Right ventricle myocardium superior (tissue), 1 donor: ENCODE data around the gene NIM1K. TPM values are rescaled to one million over a fixed set of nuclear protein-coding genes. Genes with fewer than 3 reads are reported as not detected.
"Not testable (repeated sequence)": the region's sequence is repeated elsewhere in the genome, so short reads cannot be mapped to it uniquely, and the experiment has no call there.

Experiments
- ATAC-seq: fragments of 200-7000 bp; cut with Tn5 transposase; one replicate; pipeline ENCODE4 v1.9.1; 2020; ENCODE audit warnings: mild to moderate bottlenecking; ENCODE audit not compliant: poor library complexity
- DNase-seq: peaks from one replicate; pipeline ENCODE4 v3.0.0-alpha.2; 2020
- intact Hi-C: fragments of 100-400 bp; cut with DNase I; formaldehyde crosslinking; loops from one replicate; pipeline ENCODE4 v1.11.2; 2022
- long read RNA-seq: library from polyadenylated mRNA; unstranded; transcript quantifications from one replicate; pipeline ENCODE4 v2.0.0, GENCODE V29; 2021
- total RNA-seq: library from RNA; stranded (reverse); fragmentation: NEBNext Ultra II Directional; extraction: Animal tissue kit (Norgen Biotek cat#: 25700); gene quantifications from one replicate; pipeline ENCODE4 v1.2.1, GENCODE V29; 2021
- donor health status: DM: no; HTN: yes; CAD: no; lungs with severe emphysema.

Gene NIM1K
- 0.22 TPM for total RNA-seq
- long read RNA-seq, partial matches to known transcripts: 0 of 1 reads
- long read RNA-seq, other reads (novel, unspliced or antisense): 0 of 1 reads

DNA sequence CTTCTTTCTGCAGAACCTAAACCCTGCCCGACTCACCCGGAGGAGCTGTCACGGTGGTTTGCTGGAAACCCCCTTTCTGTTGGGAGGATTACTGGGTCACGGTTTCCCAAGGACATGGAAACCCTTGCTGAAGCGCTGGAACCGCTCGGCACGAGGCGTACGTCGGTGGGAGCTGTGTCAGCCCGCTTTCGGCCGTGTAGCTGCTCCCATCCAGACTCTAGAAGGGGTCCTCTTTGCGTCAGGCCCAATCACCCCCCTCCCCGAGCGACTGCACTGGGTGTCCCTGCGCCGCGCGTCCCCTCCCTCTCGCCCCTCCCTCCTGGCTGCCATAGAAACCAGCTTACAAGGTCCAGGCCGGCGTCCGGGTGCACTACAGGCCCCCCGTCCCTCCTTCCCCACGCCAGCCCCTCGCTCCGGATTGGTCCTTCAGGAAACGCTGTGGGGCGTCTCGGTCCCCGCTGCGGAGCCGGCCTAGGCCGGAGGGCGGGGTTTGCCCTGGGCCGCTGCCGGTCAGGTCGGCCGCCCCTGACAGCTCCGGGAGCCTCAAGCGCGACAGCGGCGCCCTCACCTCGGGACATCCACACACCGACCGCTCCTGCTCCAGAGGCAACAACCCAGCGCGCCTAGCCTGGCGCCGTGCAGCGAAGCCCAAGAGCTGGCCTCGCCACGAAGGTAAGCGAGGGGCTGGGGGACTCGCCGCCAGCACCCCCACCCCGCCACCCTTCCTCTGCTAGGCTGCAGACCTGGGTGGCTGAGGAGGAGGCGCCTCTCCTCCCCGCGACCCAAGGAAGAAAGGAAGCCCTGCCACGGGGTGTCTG, at the start of gene NIM1K:
NIM1K (plus strand) TSS at position 486 of the 818 bp plus-strand sequence. CDS start 53,551 bp downstream, outside the sequence.
- ATAC-seq: peak; percentile 93
- DNase-seq: peak; percentile 76
- intact Hi-C loops: no loop called here

DNA sequence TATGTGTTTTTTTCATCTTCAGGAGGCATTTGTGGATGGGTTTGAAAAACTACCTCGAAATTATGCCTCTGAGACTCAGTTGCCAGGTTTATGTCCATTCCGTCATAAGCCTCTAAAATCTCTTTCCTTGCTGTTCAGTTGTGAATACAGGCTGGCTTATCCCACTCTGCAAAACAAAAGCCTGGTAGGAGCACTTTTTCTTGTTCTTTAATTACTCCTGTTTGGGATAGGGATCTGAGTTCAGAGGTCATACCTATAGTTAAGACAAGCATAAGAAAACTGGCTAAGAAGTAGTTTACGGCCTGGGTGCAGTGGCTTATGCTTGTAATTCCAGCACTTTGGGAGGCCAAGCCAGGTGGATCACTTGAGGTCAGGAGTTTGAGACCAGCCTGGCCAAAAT, 47.0 kb upstream of the NIM1K start:
- intact Hi-C loops: no loop called here
- ATAC-seq (no peak), DNase-seq (no peak)

DNA sequence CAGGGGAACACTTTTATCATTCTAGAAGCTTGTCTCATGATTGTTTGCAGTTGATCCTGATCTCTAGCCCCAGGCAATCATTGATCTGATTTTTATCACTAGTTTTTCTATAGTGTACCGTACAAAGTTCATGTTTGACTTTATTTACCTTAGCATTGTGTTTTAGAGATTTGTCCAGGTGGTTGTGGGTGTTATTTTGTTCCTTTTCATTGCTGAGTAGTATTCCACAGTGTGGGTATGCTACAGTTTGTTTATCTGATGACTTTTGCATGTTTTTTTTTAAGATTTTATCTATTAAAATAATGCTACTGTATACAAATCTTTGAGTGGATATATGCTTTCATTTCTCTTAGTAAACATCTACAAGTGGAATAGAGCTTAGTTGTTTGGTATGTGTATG, 45.1 kb upstream of the NIM1K start:
- ATAC-seq (no peak), DNase-seq (no peak)
- intact Hi-C loops: no loop called here

DNA sequence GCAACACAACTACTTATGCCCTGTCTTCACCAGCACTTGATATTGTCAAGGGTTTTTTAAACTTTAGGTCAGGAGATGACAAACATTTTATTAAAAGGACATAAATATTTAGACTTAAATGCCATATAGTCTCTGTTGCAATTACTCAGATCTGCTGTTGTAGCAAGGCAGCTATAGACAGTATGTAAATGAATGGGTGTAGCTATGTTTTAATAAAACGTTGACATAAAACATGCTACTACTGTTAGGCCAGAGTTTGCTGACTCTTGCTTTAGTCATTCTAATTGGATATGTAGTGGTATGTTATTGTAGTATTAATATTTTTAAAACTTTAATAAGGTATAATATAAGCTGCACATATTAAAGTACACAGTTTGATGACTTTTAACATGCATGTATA, 43.6 kb upstream of the NIM1K start:
- intact Hi-C loops: no loop called here
- ATAC-seq: no peak
- DNase-seq: no peak

DNA sequence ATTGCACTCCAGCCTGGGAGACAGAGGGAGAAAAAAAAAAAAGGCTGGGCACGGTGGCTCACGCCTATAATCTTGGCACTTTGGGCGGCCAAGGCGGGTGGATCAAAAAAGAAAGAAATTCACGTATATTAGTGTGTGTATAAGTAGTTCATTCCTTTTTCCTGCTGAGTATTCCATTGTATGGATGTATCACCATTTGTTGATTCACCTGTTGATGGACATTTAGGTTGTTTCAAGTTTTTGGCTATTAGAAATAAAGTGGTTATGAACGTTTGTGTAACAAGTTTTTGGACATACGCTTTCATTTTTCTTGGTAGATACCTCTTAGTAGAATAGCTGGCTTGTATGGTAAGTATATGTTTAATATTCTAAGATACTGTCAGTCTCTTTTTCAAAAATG, 42.8 kb upstream of the NIM1K start:
- intact Hi-C loops: no loop called here
- no peak for ATAC-seq
- DNase-seq: no peak

DNA sequence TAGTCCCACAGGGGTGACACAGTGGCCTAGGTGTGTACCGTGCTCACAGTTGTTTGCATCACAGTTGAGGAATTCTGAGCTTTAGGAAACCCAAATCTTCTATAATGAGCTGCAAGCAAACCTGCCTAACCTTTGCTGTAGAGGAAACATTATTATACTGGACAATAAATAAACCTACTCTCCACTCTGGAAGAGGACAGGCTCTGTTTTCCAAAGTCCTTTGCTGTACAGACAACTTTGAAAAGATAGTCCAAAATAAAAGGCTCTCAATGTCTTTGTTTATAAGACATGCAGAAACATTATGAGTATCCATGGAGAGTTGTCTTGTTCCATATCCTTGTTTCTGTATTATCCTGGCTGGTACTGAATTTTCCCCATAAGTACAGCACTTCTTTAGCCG, 42.0 kb upstream of the NIM1K start:
- ATAC-seq: no peak
- intact Hi-C loops: no loop called here
- no peak for DNase-seq

DNA sequence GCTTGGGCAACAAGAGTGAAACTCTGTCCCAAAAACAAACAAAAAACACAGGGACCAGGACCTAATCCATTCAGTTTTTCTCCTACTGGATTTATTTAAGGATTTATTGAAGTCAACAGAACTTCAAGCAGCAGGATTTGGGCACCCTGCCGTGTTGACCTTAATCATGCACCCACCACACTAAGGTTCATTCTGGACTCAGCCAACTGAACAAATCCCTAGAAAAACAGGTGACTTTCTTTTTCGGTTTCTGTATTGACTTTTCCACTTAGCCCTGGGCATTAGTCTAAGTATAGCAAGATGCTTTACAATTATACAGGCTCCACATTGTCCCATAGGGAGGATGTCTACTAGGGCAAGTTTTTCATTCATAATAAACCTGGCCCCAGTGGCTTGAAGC, 41.3 kb upstream of the NIM1K start:
- DNase-seq (no peak), ATAC-seq (no peak)
- intact Hi-C loops: no loop called here

DNA sequence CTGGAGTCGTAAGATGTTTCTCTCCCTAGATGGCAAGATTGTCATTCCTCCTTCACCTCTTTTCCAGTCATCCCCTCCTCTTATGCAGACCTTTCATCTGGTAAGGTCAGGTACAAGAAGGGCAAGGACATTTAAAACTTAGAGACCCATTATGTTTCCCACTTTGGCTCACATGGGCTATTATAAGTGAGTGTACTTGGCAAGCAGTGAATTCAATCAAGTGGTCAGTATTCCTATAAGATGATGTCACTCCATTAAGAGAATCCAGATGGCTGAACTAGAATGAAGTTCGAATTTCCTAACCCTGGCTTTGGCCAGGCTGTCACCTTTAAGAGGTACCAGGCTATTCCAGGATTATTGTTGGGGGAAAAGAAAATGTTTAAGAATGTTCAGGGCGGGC, 39.1 kb upstream of the NIM1K start:
- intact Hi-C loops: no loop called here
- DNase-seq: no peak
- peak; percentile 30 for ATAC-seq

DNA sequence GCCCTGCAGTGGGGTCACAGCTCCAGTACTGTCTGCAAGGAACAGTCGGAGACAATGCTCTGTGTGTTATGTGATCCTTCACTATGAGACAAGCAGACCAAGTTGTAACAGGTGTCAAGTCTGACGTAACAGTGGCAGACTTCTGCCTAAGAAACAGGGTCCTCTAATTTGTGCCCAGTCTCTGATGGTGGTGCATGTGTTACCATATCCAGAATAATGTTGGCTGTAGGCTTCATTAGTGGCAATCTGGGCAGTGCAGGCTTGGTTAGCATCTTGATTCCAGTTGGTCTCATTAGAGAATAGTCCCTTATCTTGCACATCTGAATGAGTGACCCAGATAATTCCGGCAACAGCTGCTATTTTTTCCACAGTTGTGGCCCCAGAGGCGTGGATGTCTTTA, 37.6 kb upstream of the NIM1K start:
- no peak for DNase-seq
- ATAC-seq: no peak
- intact Hi-C loops: no loop called here

DNA sequence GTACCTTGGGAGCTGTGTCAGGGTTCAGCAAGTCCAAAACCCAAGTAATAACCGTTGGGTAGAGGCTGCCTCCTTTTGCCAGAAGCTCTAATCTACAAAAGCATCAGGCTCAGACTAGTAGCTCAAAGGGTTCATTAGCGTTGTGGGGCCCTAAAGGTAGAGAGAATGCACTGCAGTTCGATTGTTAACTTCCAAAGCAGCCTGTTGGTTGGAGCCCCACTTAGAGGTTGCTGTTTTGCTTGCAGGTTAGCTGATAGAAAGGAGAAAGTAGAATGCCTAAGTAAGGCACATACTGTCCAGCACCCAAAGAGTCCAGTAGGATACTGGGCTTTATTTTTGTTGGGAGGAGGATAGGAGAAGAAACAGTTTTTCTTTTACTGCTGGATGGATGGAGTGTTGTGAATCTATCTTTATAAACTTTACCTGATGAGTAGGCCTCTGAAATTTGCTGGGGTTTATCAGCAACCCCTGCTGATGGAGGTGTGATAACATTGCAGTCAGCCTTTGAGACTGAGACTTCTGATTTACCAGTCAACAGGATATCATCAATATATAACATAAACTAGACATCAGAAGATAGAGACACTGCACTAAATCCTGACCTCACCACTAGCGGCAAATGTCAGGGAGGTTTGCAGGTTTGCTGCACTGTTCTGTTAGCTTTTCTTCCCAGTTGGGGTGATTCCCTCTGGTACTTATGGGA, 36.5 kb upstream of the NIM1K start:
- intact Hi-C loops: no loop called here
- ATAC-seq: no peak
- DNase-seq: no peak

DNA sequence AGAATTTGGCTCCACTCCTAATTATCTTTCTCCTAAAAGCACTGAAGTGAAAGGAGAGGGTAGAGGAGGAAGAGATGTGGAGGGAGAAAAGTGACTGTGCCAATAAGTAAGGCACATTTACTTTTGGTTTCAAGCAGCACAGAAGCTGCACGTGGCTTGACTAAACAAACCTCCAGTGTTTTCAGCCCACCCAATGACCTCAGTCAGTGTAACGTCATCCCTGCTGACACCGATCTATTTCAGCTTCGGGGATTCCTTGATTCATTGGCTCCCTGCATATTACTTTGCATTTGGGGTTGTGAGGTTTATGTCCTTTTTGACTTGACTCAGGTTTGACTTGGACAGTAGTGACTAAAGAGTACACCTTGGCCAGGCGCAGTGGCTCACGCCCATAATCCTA, 35.6 kb upstream of the NIM1K start:
- DNase-seq: no peak
- ATAC-seq: peak; percentile 45
- intact Hi-C loops: no loop called here

DNA sequence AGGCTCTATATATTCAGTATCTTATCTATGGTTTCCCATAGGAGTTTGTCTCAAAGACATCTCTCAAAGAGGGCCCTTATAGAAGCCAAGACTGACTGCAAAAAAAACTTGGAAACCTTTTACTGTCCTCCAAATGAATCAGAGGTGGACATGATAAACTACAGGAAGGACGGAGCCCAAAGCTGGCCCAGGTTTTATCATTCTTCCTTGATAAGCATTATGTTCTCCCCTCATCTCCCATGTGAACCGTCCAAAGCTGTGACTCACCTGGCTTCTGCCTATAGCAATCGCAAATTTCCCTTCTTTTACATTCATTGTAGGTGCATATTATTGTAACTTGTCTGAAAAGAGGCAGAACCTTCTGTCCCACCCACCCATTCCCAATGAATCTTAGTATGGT, 35.0 kb upstream of the NIM1K start:
- DNase-seq (no peak), ATAC-seq (no peak)
- intact Hi-C loops: no loop called here

DNA sequence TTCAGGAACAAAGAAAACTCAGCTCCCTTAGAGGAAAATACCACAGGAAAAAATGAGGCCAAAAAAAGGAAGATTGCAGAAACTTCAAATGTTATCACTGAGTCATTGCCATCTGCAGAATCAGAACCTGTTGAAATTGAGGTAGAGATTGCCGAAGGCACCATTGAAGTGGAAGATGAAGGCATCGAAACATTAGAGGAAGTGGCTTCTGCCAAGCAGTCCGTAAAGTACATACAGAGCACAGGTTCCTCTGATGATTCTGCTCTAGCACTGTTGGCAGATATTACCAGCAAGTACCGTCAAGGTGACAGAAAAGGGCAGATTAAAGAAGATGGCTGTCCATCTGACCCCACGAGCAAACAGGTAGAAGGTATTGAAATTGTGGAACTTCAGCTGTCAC, 30.8 kb upstream of the NIM1K start:
- DNase-seq (no peak), ATAC-seq (no peak)
- intact Hi-C loops: no loop called here

DNA sequence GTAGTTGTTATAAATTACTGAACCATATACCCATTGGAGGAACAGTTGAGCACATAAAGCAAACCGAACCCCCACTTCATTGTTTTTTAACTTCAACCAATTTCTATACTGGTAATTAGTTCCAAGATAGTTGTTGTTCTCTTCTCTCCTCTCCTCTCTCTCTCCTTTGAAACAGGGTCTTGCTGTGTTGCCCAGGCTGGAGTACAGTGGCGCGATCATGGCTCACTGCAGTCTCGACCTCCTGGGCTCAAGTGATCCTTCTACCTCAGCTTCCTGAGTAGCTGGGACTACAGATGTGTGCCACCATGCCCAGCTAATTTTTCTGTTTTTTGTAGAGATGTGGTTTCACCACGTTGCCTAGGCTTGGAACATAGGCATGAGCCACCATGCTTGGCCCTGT, 27.2 kb upstream of the NIM1K start:
- ATAC-seq, DNase-seq, intact Hi-C loops: not testable (repeated sequence)

DNA sequence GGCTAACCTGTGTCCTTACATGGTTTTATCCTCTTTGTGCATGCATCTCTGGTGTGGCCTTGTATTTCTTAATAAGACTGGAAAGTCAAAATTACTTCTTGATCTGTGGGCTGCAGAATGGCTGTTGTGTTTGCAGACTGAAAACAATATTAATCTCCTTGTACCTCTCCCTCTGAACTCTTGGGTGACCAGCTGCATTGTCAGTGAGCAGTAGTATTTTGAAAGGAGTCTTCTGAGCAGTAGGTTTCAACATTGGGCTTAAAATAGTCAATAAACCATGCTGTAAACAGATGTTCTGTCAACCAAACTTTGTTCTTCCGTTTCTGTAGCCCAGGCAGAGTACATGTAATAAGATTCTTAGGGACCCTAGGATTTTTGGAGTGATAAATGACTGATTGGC, 26.7 kb upstream of the NIM1K start:
- DNase-seq: no peak
- no peak for ATAC-seq
- intact Hi-C loops: no loop called here

DNA sequence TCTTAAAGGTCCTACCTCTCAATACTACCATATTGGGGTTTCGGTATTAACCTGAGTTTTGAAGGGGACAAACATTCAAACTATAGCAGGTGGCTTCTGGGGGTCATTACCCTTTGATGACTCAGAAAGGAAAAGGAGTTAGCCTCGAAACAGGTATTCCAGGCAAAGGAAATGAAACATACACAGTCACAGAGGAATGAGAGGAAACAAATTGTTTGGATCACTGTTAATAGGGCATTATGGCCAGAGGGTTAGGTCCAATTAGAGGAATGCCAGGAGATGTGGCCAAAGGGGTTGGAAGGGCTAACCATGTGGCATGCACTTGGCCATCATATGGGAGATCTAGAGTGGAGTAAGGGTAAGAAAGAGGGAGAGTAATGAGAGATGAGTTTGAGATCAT, 23.9 kb upstream of the NIM1K start:
- no peak for DNase-seq
- no peak for ATAC-seq
- intact Hi-C loops: no loop called here

DNA sequence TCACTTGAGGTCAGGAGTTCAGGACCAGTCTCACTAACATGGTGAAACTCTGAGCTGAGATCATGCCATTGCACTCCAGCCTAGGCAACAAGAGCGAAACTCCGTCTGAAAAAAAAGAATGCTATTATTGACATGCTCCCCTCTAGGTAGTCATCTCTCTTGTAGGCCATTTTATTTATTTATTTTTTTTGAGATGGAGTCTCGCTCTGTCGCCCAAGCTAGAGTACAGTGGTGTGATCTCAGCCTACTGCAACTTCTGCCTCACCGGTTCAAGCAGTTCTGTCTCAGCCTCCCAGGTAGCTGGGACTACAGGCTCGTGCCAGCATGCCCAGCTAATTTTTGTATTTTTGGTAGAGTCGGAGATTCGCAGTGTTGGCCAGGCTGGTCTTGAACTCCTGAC, 20.6 kb upstream of the NIM1K start:
- intact Hi-C loops: no loop called here
- no peak for DNase-seq
- ATAC-seq: no peak

DNA sequence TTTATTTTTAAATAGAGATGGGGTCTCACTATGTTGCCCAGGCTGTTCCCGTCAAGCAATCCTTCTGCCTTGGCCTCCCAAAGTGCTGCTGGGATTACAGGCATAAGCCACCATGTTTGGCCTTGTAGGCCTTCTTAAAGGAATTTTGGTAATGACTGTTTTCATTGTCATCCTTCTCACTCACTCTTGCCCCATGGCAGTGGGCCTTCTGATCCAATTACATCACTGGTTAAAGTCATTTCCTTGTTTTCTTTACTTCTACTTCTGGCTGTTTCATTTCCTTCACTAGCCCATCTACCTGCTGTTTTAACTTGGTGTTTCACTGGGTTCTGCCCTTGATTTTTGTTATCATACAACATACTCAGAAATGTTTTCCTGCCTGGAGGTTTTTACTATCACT, 20.1 kb upstream of the NIM1K start:
- no peak for DNase-seq
- no peak for ATAC-seq
- intact Hi-C loops: no loop called here

DNA sequence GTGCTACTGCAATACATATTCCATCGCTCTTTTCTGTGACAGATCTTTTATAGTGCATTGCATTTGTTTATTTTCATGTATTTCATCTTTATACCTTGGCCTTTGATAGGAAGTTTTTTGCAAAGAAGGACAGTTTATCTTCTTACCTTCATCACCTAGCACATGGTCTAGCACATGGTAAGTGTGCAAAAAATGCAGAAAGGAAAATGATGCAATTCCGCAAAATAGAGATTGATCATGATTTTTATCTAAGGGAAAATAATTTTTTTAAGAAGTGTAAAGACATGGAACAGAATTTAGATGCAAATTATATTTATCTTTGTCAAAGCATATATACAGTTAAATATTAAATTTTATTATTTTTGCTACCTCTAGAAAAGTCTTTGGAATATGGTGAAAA, 19.2 kb upstream of the NIM1K start:
- no peak for ATAC-seq
- no peak for DNase-seq
- intact Hi-C loops: no loop called here

DNA sequence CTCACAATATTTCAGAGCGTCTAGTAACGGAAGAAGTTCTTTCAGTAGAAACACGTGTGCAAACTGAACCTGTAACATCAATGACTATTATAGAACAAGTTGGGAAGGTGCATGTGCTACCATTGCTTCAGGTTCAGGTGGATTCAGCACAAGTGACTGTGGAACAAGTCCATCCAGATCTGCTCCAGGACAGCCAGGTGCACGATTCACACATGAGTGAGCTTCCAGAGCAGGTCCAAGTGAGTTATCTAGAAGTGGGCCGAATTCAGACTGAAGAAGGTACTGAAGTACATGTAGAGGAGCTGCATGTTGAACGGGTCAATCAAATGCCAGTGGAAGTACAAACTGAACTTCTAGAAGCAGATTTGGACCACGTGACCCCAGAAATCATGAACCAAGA, 17.4 kb upstream of the NIM1K start:
- DNase-seq (no peak), ATAC-seq (no peak)
- intact Hi-C loops: no loop called here
